ENCODE results near the gene TRIM66. TPM values are rescaled to one million over a fixed set of nuclear protein-coding genes. Genes with fewer than 3 reads are reported as not detected.

Gene TRIM66
- total RNA-seq, 2 experiments from 2014 or later = 18.5 to 22.8 TPM

GRCh38 chr11:8652140-8652539 lies 30.3 kb downstream of the TRIM66 start:
- H3K9me3 Mint-ChIP-seq = no peaks in the 10 kb centered on the region
- H3K27me3 Mint-ChIP-seq = no peaks in the 10 kb centered on the region
- DNase-seq = no peak
- H3K4me1 Mint-ChIP-seq = peaks cover 16% of the 10 kb centered on the region
- H3K36me3 Mint-ChIP-seq (ENCODE audit: low read depth) = peaks cover 11% of the 10 kb centered on the region
- POLR2A ChIA-PET = no interaction called here
- CTCF ChIA-PET = interaction anchor here (1.0 kb wide), 1 partner anchor 30 kb away, joined by 3 read pairs; no protein-coding TSS in a partner anchor
- no peak overlapping the region for H3K27ac Mint-ChIP-seq
- H3K4me3 Mint-ChIP-seq = no peak overlapping the region

DNA sequence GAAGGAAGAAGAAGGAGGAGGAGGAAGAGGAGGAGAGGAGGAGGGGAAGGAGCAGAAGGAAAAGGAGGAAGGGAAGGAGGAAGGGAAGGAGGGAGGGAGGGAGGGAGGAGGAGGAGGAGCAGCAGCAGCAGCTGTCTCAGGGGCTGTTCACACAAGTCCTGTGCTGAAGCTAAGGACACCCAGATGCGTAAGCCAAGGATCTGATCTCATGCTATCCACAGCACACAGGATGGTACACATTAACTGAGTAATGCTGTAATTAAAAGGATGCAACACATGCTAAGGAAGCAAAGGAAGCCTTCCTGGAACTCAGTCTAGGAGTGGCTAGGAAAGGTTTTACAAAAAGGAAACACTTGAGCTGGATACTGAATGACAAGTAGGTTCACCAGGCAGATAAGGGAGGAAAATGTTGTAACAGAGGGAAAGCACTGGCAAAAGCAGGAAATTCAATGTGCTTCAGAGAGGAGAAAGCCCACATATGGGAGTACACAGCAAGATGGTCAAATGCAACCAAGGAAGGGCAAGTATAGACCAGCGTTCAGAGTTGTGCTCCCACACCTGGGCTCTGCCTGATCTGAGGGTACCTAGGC lies 32.0 kb downstream of the TRIM66 start:
- H3K4me3 Mint-ChIP-seq = no peak overlapping the region
- H3K4me1 Mint-ChIP-seq = peaks cover 14% of the 10 kb centered on the region
- peaks cover 16% of the 10 kb centered on the region for H3K36me3 Mint-ChIP-seq (ENCODE audit: low read depth)
- no peaks in the 10 kb centered on the region for H3K9me3 Mint-ChIP-seq
- ChIA-PET CTCF (interaction anchor here (1.0 to 1.6 kb wide), 2 partner anchors 9 to 10 kb away, joined by 3 read pairs; no protein-coding TSS in a partner anchor), POLR2A (no interaction called here)
- no peaks in the 10 kb centered on the region for H3K27me3 Mint-ChIP-seq
- H3K27ac Mint-ChIP-seq = no peak overlapping the region
- DNase-seq = no peak

DNA sequence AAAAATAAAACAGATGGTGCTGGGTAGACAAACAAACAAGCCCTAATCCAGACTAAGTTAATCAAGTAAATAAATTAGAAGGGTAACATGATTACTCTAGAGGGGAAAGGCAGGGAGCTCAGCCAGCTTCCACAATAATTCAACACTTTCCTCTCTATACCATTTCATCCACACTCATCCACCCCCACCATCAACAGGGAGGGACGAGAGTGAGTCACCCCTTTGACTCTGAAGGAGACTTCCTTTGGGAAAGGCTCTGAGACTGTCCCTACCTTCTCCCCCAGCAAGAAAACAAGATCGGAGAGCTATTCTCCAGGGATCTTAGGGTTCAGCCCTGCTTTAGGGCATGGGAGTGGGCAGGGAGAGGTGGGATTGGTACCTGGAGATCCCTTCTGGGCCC lies 33.1 kb downstream of the TRIM66 start:
- H3K4me1 Mint-ChIP-seq = peaks cover 11% of the 10 kb centered on the region
- DNase-seq = no peak
- peaks cover 16% of the 10 kb centered on the region for H3K36me3 Mint-ChIP-seq (ENCODE audit: low read depth)
- POLR2A ChIA-PET = no interaction called here
- H3K9me3 Mint-ChIP-seq = no peaks in the 10 kb centered on the region
- no peaks in the 10 kb centered on the region for H3K27me3 Mint-ChIP-seq
- H3K4me3 Mint-ChIP-seq = no peak overlapping the region
- H3K27ac Mint-ChIP-seq = no peak overlapping the region
- CTCF ChIA-PET = interaction anchor here (1.6 kb wide), 1 partner anchor 12 kb away, joined by 3 read pairs; no protein-coding TSS in a partner anchor

GRCh38 chr11:8646873-8647272 lies 35.6 kb downstream of the TRIM66 start:
- peaks cover 14% of the 10 kb centered on the region for H3K36me3 Mint-ChIP-seq (ENCODE audit: low read depth)
- ChIA-PET CTCF (interaction anchor here (1.0 kb wide), 1 partner anchor 11 kb away, joined by 3 read pairs; no protein-coding TSS in a partner anchor), POLR2A (no interaction called here)
- no peak overlapping the region for H3K4me3 Mint-ChIP-seq
- no peaks in the 10 kb centered on the region for H3K9me3 Mint-ChIP-seq
- DNase-seq = no peak
- H3K4me1 Mint-ChIP-seq = peaks cover 6% of the 10 kb centered on the region
- H3K27ac Mint-ChIP-seq = no peak overlapping the region
- H3K27me3 Mint-ChIP-seq = no peaks in the 10 kb centered on the region

- Mint-ChIP-seq H3K36me3 (ENCODE audit: low read depth) (peaks cover 26% of the 10 kb centered on the region), H3K27ac (no peak overlapping the region), H3K4me1 (peaks cover 7% of the 10 kb centered on the region), H3K9me3 (no peaks in the 10 kb centered on the region), H3K4me3 (no peak overlapping the region), H3K27me3 (no peaks in the 10 kb centered on the region)
- ChIA-PET CTCF (interaction anchor here (0.6 to 1.3 kb wide), 3 partner anchors 8 to 988 kb away, joined by 3 to 4 read pairs (median 3); no protein-coding TSS in a partner anchor), POLR2A (no interaction called here)
- DNase-seq = no peak
These were observed 40.1 kb downstream of the TRIM66 start for GRCh38 chr11:8642196-8642841.

GRCh38 chr11:8641332-8641731 lies 41.1 kb downstream of the TRIM66 start:
- Mint-ChIP-seq H3K27me3 (no peaks in the 10 kb centered on the region), H3K4me1 (peaks cover 6% of the 10 kb centered on the region), H3K9me3 (no peaks in the 10 kb centered on the region), H3K36me3 (ENCODE audit: low read depth) (peaks cover 28% of the 10 kb centered on the region), H3K4me3 (no peak overlapping the region), H3K27ac (no peak overlapping the region)
- ChIA-PET POLR2A (no interaction called here), CTCF (interaction anchor here (0.6 to 1.9 kb wide), 3 partner anchors 9 to 1810 kb away, joined by 3 to 5 read pairs (median 5); no protein-coding TSS in a partner anchor)
- DNase-seq = no peak

DNA sequence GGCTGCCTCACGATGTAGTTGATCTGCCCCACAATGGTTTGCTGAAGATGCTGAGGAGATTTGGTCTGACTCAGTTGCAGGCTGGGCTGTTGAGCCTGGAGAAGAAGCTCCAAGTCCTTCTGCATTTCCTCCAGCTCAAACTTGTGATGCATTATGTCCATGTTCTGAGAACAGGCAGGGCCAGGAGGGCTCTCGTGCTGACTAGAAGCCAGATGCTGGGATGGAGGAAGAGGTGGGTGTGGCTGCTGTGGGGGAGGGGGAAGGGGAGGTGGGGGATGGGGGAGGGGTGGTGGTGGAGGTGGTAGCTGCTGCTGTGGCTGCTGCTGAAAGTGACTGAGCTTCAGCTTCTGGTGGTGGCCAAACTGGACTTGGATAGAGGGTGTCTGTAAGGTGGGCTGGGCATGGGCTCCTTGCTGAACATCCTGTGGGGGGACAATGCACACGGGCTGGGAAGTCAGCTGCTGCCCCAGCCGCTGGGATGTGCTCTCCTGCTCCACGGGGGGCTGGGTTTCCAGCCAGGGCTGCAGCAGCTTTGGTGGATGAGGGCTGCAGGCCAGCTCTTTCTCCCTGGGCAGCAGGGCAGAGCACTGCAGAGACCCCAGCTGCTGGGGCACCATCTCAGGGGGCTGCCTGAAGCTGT lies 42.1 kb downstream of the TRIM66 start:
- H3K27ac Mint-ChIP-seq = no peak overlapping the region
- H3K36me3 Mint-ChIP-seq (ENCODE audit: low read depth) = peaks cover 35% of the 10 kb centered on the region
- DNase-seq = no peak
- POLR2A ChIA-PET = no interaction called here
- H3K4me1 Mint-ChIP-seq = peaks cover 6% of the 10 kb centered on the region
- no peak overlapping the region for H3K4me3 Mint-ChIP-seq
- no peaks in the 10 kb centered on the region for H3K27me3 Mint-ChIP-seq
- CTCF ChIA-PET = interaction anchor here (1.2 to 1.9 kb wide), 3 partner anchors 9 to 14 kb away, joined by 3 to 5 read pairs (median 5); no protein-coding TSS in a partner anchor
- peaks cover 4% of the 10 kb centered on the region for H3K9me3 Mint-ChIP-seq

DNA sequence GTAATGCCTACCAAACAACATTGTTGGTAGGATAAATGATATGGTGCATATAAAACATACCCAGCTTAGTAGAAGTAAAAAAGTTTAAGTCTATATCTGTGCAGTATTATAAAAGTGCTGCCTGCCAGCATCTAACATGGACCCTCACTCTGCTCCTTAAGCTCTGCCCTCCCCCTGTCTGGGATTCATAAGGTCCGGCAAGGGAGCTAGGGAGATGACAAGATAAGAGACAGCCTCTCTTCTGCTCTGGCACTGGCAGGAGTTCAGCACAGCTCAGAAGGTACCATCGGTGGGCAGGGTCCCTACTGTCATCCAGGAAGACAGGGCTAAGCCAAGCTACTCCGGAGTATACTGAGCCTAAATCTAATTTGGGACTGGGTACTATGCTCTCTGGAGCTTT lies 42.8 kb downstream of the TRIM66 start:
- H3K27ac Mint-ChIP-seq = no peak overlapping the region
- H3K4me3 Mint-ChIP-seq = no peak overlapping the region
- ChIA-PET POLR2A (no interaction called here), CTCF (interaction anchor here (0.7 to 1.4 kb wide), 3 partner anchors 9 to 13 kb away, joined by 3 to 5 read pairs (median 3); no protein-coding TSS in a partner anchor)
- DNase-seq = no peak
- H3K36me3 Mint-ChIP-seq (ENCODE audit: low read depth) = peaks cover 37% of the 10 kb centered on the region
- peaks cover 4% of the 10 kb centered on the region for H3K9me3 Mint-ChIP-seq
- no peaks in the 10 kb centered on the region for H3K27me3 Mint-ChIP-seq
- H3K4me1 Mint-ChIP-seq = peaks cover 6% of the 10 kb centered on the region

DNA sequence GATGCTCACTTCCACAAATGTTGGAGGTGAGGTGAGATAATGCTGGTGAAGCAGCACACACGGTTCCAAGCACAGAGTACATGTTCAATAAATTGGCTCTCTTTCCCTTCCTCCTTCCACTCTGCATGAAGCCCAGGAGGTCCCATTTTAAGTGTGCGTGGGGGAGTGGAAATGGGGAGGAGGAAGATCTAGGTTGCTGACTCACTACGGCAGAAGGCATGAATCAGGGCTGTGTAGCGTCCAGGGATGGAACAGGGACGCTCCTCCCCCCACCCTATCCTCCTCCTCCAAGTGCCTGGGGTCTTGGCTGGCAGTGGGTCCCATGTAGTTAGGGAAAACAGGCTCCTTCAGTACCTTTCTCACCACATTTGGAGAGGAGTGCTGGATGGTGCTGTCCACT lies 44.2 kb downstream of the TRIM66 start:
- CTCF ChIA-PET = interaction anchor here (0.6 kb wide), 1 partner anchor 499 kb away, joined by 3 read pairs; no protein-coding TSS in a partner anchor
- H3K9me3 Mint-ChIP-seq = peaks cover 4% of the 10 kb centered on the region
- POLR2A ChIA-PET = no interaction called here
- H3K4me1 Mint-ChIP-seq = peaks cover 6% of the 10 kb centered on the region
- no peaks in the 10 kb centered on the region for H3K27me3 Mint-ChIP-seq
- DNase-seq = no peak
- H3K4me3 Mint-ChIP-seq = no peak overlapping the region
- H3K27ac Mint-ChIP-seq = no peak overlapping the region
- H3K36me3 Mint-ChIP-seq (ENCODE audit: low read depth) = peaks cover 37% of the 10 kb centered on the region

DNA sequence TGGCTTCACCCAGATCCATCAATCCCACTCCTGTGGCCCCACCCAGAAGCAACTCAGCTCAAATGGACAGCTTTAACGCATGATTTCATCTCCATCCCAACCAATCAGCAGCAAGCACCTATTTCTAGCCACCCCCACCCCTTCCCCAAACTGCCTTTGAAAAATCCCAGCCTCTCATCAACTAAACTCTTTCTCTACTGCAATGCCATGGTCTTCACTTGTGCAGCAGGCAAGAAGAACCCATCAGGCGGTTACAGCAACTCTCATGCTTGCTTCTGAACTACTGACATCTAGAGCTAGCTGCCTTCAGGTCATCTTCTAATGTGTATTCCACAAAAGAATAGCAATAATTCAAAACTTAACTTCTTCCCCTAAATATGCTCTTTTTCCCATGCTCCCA lies 46.3 kb downstream of the TRIM66 start:
- ChIA-PET POLR2A (no interaction called here), CTCF (interaction anchor here (1.3 kb wide), 1 partner anchor 14 kb away, joined by 3 read pairs; no protein-coding TSS in a partner anchor)
- Mint-ChIP-seq H3K36me3 (ENCODE audit: low read depth) (peaks cover 31% of the 10 kb centered on the region), H3K4me1 (peaks cover 1% of the 10 kb centered on the region), H3K27me3 (no peaks in the 10 kb centered on the region), H3K4me3 (no peak overlapping the region), H3K27ac (no peak overlapping the region), H3K9me3 (peaks cover 4% of the 10 kb centered on the region)
- DNase-seq = no peak

DNA sequence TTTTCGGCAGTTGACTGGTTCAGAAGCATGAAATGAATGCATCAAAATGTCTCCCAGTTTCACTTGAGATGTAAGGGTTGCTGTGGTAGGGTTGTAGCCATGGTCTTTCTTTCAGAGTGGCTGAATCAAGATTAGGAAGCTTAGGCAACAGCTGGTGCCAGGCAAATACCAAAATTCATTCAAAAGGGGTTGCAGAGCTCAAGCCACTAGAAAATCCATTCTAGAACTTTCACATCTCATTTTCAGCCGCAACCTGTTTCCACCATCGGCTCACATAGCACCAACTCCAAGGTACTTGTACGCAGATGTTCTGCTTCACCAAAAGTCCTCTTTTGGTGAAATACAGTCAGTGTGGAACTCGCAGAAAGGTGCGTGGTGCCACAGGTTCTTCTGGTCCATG lies 48.0 kb downstream of the TRIM66 start:
- Mint-ChIP-seq H3K36me3 (ENCODE audit: low read depth) (peaks cover 31% of the 10 kb centered on the region), H3K27ac (no peak overlapping the region), H3K4me3 (no peak overlapping the region), H3K27me3 (no peaks in the 10 kb centered on the region), H3K9me3 (peaks cover 4% of the 10 kb centered on the region), H3K4me1 (no peaks in the 10 kb centered on the region)
- DNase-seq = no peak
- ChIA-PET CTCF (no interaction called here), POLR2A (no interaction called here)

DNA sequence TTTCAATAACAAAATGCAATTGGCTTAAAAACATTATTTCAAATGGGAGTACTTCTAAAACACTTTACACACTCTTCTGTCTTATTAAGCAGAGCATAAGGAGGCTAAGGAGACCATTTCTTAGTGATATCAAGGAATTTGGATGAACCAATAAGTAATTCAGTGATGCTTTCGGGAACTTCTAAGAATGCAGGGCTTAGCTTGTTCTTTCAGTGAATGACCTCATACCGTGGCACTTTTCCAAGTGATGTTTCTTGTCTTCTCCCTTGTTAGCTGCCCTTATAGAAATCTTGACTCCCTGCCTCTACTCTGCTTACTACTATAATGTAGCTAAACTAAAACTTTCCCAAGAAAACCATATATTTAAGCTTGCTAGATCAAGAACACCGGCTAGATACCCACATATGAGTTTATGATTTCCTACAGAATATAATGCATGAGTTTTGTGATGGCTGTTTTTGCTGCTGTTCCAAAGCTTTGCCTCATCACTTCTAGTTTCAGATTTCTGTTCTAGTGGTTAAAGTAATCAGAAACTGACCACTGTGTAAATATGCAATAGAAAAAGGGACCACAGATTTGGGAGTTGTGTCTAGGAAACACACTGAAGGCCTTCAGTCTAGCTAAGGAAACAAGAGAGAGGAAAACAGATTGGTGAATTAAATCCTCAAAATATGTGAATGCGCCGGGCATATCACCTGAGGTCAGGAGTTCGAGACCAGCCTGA lies 50.9 kb downstream of the TRIM66 start:
- ChIA-PET POLR2A (interaction anchor here (0.7 kb wide), 1 partner anchor 574 kb away, joined by 11 read pairs; no protein-coding TSS in a partner anchor), CTCF (interaction anchor here (1.2 to 1.5 kb wide), 2 partner anchors 9 to 14 kb away, joined by 3 to 5 read pairs; no protein-coding TSS in a partner anchor)
- Mint-ChIP-seq H3K4me3 (no peak overlapping the region), H3K27me3 (no peaks in the 10 kb centered on the region), H3K4me1 (no peaks in the 10 kb centered on the region), H3K27ac (no peak overlapping the region), H3K36me3 (ENCODE audit: low read depth) (peaks cover 15% of the 10 kb centered on the region), H3K9me3 (peaks cover 4% of the 10 kb centered on the region)
- no peak for DNase-seq

All from activated CD4-positive, alpha-beta T cell treated with anti-CD3 and anti-CD28 coated beads, Interleukin-2, amount 10 ng/mL, durations not matched to agents 7 days and 5 days (primary cell).